Activated CD4-positive, alpha-beta T cell treated with anti-CD3 and anti-CD28 coated beads, Interleukin-2, amount 50 U/mL, for 4 hours (primary cell): ENCODE measurements around the gene SOCS4.
A peak's percentile ranks its signal among the peaks of the same experiment; 100 is the strongest.

Source experiments
- DNase-seq, 2 experiments: peaks; one replicate each; pipeline ENCODE4 v3.0.0-alpha.2; 2020

Gene SOCS4

DNA sequence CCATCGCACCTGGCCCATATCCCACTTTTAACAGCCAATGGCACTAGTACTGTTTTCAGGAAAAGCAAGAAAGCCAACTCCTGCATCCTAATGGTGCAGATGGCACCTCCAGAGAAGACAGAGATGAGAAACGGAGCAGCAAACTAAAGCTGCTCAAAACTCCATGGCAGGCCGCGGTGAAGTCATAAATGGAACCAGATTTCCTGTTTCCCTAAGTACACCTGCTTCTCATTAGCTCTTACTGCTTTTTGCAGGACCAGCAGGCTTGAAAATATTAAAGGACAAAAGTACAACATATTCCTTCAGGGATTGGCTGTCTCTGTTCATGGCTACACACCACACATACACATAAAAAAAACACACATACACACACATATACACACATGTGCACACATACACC lies 65.3 kb downstream of the SOCS4 start:
- DNase-seq: no peak

GRCh38 chr14:55094292-55095157 lies 67.5 kb downstream of the SOCS4 start:
- no peak for DNase-seq

DNA sequence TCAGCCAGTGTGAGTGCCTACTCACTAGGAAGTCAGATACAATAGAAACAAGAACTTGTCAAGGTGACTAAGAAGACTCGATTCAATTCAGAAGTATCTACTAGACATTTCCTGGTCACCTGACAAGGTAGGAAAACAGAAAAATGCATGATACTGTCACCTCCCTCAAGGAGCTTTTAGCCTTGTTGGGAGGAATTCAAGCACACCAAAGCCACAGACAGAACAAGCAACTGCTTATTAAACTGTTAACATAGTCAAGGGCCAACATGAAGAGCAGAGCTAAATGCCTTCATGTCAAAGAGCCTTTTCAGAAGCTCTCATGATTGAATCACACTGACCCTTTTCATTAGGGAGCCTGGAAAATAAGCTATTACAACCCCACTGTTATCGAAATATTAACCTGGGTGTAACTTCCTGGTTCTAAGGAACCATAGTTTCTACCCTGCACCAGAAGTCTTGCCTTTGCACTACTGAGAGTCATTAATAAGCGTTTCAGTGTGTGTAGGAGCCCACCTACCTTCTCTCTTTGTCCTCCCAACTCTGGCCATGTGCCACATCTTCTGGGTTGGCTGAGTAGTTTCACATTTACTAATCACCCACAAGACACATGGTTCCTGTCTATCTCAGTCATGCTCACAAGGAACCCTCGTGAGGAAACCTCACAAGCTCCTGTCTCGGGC lies 71.0 kb downstream of the SOCS4 start:
- peak; percentile 14 to 25 for DNase-seq

GRCh38 chr14:55098561-55098898 lies 71.5 kb downstream of the SOCS4 start:
- DNase-seq: no peak
